Measurements from ENCODE around the gene RAPGEF2.

- TF ChIP-seq POLR2AphosphoS5 (IDR thresholded peaks at IDR 0.05) (no peak), CTCF (IDR thresholded peaks at IDR 0.05) (no peak), POLR2A (IDR thresholded peaks at IDR 0.05) (no peak)
Measured at GRCh38 chr4:159117968-159118367, 15.1 kb downstream of the RAPGEF2 start.

Data from stomach (tissue), 4 donors.